Pericardium fibroblast (primary cell): Measurements from ENCODE around the gene MBD6. TPM values are rescaled to one million over a fixed set of nuclear protein-coding genes. Genes with fewer than 3 reads are reported as not detected.

Source experiments
- total RNA-seq: library from RNA; depleted of rRNA; stranded (reverse); fragments of >200 nt; gene quantifications from 2 replicates; pipeline ENCODE4 v1.2.3, GENCODE V29; 2015

Gene MBD6, protein sequence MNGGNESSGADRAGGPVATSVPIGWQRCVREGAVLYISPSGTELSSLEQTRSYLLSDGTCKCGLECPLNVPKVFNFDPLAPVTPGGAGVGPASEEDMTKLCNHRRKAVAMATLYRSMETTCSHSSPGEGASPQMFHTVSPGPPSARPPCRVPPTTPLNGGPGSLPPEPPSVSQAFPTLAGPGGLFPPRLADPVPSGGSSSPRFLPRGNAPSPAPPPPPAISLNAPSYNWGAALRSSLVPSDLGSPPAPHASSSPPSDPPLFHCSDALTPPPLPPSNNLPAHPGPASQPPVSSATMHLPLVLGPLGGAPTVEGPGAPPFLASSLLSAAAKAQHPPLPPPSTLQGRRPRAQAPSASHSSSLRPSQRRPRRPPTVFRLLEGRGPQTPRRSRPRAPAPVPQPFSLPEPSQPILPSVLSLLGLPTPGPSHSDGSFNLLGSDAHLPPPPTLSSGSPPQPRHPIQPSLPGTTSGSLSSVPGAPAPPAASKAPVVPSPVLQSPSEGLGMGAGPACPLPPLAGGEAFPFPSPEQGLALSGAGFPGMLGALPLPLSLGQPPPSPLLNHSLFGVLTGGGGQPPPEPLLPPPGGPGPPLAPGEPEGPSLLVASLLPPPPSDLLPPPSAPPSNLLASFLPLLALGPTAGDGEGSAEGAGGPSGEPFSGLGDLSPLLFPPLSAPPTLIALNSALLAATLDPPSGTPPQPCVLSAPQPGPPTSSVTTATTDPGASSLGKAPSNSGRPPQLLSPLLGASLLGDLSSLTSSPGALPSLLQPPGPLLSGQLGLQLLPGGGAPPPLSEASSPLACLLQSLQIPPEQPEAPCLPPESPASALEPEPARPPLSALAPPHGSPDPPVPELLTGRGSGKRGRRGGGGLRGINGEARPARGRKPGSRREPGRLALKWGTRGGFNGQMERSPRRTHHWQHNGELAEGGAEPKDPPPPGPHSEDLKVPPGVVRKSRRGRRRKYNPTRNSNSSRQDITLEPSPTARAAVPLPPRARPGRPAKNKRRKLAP
- 5.1 and 8.8 TPM in 2 replicates for total RNA-seq

DNA sequence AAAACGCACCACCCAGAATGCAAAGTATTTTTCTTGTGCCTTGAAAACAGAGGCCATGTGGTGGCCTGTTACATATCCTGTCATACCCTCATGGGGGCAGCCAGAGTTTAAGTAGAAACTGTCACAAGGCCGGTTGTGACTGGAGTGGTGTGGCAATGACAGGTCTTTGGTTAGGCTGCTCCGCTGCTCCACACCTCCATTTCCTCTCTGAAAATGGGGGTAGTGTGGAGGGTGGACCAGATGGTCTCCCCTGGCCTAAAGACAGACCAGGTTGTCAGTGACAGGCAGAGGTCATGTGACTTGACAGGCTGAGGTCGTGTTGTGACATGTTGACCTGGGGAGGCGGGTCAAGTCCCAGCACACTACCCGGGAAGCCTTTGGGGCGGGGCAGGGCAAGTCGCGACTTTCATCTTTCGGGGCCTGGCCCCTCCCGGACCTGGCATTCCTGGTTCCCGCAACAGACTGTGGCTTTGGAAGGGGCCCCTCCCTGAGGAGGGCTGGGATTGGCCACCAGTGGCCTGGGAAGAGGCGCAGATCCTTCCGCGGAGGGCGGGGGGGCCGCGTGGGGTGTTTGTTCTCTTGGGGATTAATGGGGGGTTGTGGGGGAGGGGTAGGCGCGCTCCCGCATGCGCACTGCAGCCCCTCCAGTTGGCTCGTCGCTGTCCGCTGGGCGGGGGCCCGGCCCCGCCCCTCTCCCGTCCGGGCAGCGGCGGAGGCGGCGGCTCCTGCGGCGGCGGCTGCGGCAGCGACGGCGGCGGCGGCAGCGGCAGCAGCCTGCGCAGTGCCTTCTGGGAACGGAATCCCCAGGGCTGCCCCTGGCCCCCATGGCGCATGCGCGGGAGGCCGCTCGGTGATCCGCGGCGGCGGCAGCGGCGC lies at the start of gene MBD6:
Gene MBD6, plus strand, starts transcription at position 814 of the 876 bp plus-strand sequence. CDS start 1,480 bp downstream, outside the sequence.

DNA sequence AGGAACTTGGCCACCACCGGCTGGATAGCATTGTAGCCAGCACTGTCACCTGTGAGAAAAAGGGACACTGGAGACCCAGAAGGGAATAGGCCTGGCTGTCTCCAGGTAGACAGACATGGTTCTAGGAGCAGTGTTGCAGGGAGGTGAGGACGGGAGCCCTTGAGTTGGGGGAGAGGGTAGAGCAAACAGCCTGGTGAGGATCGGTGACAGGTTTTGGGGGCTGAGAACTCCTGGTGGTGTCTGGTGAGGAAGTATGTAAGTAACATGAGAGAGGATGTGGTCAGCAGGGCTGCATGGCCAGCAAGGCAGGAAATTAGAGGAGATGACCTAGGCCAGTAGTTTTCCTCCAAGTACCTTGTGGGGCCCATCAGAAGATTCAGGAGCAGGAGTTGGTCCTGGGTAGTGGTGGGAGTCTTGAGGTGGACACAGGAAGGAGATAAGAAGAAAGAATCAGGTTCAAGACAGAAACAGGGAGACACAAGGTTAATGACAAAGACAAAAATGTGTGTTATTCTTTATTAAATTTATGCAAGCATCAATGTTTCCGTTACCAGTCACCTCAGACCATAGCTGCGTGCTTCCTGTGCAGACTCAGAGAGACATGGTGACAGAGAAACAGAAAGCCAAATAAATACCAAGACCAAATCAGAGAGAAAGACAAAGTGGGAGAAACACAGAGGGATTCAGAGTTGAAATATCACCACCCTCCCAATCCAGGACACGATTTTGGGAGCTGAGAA lies 43.1 kb upstream of the MBD6 start, which contains the start of gene ARHGAP9:
Gene ARHGAP9, minus strand, starts transcription at position 491 of the 740 bp plus-strand sequence. Its CDS starts 460 bp downstream, at position 31.

DNA sequence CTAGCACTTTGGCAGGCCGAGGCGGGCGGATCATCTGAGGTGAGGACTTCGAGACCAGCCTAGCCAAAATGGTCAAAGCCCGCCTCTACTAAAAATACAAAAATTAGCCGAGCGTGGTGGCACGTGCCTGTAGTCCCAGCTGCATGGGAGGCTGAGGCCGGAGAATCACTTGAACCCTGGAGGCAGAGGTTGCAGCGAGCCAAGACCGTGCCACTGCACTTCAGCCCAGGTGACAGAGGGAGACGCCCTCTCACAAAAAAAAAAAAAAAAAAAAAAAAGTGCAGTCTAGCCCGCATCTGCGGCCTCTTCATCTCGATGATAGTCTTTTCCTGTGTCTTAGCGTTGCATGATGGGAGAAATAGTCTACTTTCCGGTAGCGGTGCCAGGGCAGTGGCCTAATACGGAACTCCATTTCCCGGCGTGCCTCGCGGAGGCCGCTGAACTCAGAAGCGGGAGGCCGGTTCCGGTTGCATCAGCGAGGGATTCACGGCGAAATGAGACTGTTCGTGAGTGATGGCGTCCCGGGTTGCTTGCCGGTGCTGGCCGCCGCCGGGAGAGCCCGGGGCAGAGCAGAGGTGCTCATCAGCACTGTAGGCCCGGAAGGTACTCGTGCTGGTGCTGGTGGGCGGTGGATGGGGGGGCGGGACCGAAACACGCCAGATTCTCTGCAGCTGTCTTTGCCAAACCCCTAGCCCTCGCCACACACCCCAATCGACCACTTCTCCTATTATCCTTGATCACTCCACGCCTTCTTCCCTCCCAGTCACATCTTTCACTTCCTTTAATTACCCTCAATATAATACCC lies 34.8 kb upstream of the MBD6 start, which contains the start of gene MARS1:
Gene MARS1, plus strand, starts transcription at position 472 of the 805 bp plus-strand sequence. Its CDS starts 23 bp downstream, at position 495.

DNA sequence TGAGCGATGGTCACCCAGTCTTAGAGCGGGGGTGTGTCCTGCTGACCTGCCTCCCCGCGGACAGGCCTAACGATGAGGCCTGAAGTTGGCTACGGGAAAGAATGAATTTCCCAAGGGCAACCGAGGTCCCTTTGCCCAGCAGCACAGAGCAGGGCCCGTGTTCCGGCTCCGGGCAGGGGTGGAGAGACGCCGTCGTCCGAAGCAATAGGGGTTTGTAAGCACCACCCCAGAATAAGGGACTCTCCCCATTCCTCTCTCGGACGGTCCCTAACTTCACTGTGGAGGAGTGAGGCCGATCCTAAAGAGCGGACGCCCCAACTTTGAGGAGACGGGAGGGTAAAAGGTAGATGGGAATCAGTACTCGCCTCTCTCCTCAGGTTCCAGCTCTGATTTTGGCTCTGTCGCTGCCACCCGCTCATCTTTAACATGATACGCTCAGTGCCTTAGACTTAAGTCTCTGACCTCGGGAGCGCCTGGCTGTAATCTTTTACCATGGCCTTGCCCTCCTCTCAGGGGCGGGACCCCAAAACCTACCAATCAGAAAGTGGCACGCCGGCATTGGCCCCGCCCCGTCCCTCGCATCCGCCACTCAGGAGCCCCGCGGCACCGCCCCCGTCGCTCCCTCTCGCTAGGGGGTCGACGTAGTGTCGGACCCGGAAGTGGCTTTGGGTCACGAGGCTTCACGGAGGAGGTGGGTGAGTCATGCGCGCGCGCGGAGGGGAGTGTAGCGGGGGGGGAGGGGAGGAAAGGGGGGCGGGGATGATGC lies 2.4 kb upstream of the MBD6 start, which contains the start of gene DDIT3:
Gene DDIT3, minus strand, starts transcription at position 462 of the 766 bp plus-strand sequence. CDS start 3,108 bp downstream, outside the sequence.

DNA sequence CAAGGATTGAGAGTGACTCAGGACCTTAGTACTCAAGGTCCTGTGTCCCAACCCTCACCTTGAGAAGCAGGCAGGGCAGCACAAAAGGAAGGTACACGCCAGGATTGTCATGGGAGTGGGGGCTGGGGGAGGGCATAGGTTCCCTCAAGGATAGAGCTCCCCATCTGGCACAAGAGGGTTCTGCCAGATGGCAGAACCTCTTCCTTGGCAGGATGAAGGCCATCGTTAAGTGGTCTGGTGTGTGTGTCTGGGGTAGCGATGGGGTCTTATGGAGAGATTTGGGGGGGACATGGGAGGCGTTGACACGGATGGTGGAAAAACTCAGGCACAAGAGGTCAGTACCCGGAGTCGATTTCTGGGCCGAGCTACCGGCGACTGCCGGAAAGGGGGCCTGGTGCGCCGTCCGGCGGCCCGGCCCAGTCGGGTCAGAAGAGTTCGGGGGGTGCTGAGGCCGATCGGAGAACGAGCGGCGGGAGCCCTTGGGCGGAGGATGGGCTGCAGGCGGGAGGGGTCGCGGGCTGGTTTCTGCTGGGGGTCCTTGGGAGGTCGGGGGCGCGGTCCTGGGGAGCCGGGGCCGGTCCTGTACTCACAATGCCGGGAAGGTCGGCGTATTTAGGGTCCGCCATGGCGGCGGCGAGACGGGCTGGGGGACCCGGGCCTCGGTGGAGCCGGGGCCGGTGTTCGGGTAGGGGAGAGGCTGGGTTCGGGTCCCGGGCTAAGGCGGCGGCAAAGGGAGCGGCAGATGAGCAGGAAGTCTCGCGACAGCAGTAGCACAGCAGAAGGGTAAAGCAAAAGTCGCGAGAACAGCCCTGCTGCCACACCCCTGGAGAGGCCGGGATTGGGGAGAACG lies 24.0 kb downstream of the MBD6 start, which contains the start of gene DCTN2:
Gene DCTN2, minus strand, starts transcription at position 755 of the 850 bp plus-strand sequence. Its CDS starts 129 bp downstream, at position 626.

DNA sequence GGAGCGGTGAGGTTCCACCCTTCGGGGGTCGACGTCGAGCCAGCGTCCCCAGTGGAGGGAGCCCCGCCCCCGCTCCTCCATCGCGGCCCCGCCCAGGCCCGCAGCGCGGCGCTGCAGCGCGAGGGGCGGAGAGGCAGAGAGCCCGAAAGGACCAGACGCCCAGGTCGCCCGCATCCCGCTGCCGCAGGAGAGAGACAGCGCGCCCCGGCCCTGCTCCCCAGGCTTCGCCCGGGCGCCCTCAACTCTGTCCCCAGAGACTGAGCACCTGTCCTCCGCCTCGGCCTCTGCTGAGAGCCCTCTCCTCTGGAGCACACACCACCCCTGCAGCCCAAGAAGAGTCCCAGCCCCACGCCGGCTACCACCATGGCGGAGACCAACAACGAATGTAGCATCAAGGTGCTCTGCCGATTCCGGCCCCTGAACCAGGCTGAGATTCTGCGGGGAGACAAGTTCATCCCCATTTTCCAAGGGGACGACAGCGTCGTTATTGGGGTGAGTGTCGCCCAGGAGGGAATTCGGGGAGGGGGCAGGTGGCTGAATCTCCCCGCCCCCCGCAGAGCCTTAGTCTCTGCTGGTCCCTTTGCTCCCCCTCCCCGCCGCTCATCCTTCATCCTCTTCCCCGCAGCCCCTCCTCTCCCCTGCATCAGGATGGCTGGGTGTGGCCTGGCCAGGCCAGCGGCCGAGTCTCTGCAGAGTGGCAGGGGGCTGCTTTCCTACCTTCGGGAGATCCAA lies 27.5 kb downstream of the MBD6 start, which contains the start of gene KIF5A:
Gene KIF5A, plus strand, starts transcription at position 136 of the 732 bp plus-strand sequence. Its CDS starts 228 bp downstream, at position 364.

Other genes with a start within 250 kb of the MBD6 start
- 17.7 and 29.1 TPM in 2 replicates for gene R3HDM2, start 91.8 kb upstream of the MBD6 start, total RNA-seq
- 0.09 TPM in 1 of 2 replicates, not detected in the other for gene INHBC, start 88.0 kb upstream of the MBD6 start, total RNA-seq
- gene INHBE, start 67.5 kb upstream of the MBD6 start, total RNA-seq, result 7.0 and 7.2 TPM in 2 replicates
- 0.68 and 1.3 TPM in 2 replicates for gene GLI1, start 63.0 kb upstream of the MBD6 start, total RNA-seq
- gene ARHGAP9, start 43.0 kb upstream of the MBD6 start, total RNA-seq, result 0.23 TPM in 1 of 2 replicates, not detected in the other
- gene MARS1, start 34.8 kb upstream of the MBD6 start, total RNA-seq, result 101 and 103 TPM in 2 replicates
- gene DDIT3, start 2.3 kb upstream of the MBD6 start, total RNA-seq, result 51.3 and 55.1 TPM in 2 replicates
- 155 and 186 TPM in 2 replicates for gene DCTN2, start 24.4 kb downstream of the MBD6 start, total RNA-seq
- 0.17 TPM in 1 of 2 replicates, not detected in the other for gene KIF5A, start 27.2 kb downstream of the MBD6 start, total RNA-seq
- gene PIP4K2C, start 68.4 kb downstream of the MBD6 start, total RNA-seq, result 7.4 and 7.6 TPM in 2 replicates
- 6.6 and 8.6 TPM in 2 replicates for gene DTX3, start 82.0 kb downstream of the MBD6 start, total RNA-seq
- gene ARHGEF25, start 88.6 kb downstream of the MBD6 start, total RNA-seq, result 10.4 and 10.8 TPM in 2 replicates
- 0.17 TPM in 1 of 2 replicates, not detected in the other for gene B4GALNT1, start 110.4 kb downstream of the MBD6 start, total RNA-seq
- gene OS9, start 171.3 kb downstream of the MBD6 start, total RNA-seq, result 191 and 216 TPM in 2 replicates
- under 0.01 and 0.23 TPM in 2 replicates for gene AGAP2, start 215.9 kb downstream of the MBD6 start, total RNA-seq
- gene TSPAN31, start 222.2 kb downstream of the MBD6 start, total RNA-seq, result 60.6 and 72.7 TPM in 2 replicates
- 203 and 231 TPM in 2 replicates for gene CDK4, start 229.5 kb downstream of the MBD6 start, total RNA-seq
- 1.8 and 3.6 TPM in 2 replicates for gene MARCHF9, start 232.3 kb downstream of the MBD6 start, total RNA-seq
- 0.68 and 1.6 TPM in 2 replicates for gene CYP27B1, start 244.3 kb downstream of the MBD6 start, total RNA-seq
- gene METTL1, start 249.3 kb downstream of the MBD6 start, total RNA-seq, result 8.5 and 20.0 TPM in 2 replicates
- 5.4 and 7.7 TPM in 2 replicates for gene EEF1AKMT3, start 249.8 kb downstream of the MBD6 start, total RNA-seq